HepG2 (cell line): ENCODE results near the gene NT5C3B. TPM values are rescaled to one million over a fixed set of nuclear protein-coding genes. Genes with fewer than 3 reads are reported as not detected.
A peak's percentile ranks its signal among the peaks of the same experiment; 100 is the strongest.

Experiments used
- ATAC-seq: fragments of 200-7000 bp; cut with Tn5 transposase; 3 replicates; pipeline ENCODE4 v1.9.1; 2020; ENCODE audit warnings: mild to moderate bottlenecking, moderate library complexity
- BruUV-seq: library from RNA; stranded (reverse); fragments of 400-500 nt; replicated peaks from 2 replicates; lab custom pipeline; 2021; lab: Mats Ljungman, UMichigan
- CTCF ChIA-PET: fragments of 300-600 bp; formaldehyde crosslinking; extraction: SDS; loops from one replicate; lab custom pipeline; 2021; ENCODE audit warnings: low total read pairs, inconsistent platforms, low intra/inter-chr PET ratio; lab: Yijun Ruan, JAX
- POLR2A ChIA-PET: fragments of 350-600 bp; sonication (Branson Sonifier 250); formaldehyde crosslinking; loops from one replicate; lab custom pipeline; 2020; ENCODE audit warnings: antibody characterized with exemption, inconsistent platforms; lab: Yijun Ruan, JAX
- DNase-seq: peaks from one replicate; pipeline ENCODE4 v3.0.0-alpha.2; 2015; ENCODE audit warnings: low spot score
- FAIRE-seq: peaks from 3 replicates; lab custom pipeline; 2011; peaks lifted over from hg19 to GRCh38; lab: Jason Lieb, UNC
- H2AFZ ChIP-seq: one replicate; pipeline ENCODE4 v1.6.1; 2011; ENCODE audit warnings: low read length, inconsistent platforms
- H3K27ac ChIP-seq: fragments of 300-600 bp; 3 replicates; pipeline ENCODE4 v1.8.0; 2011; ENCODE audit warnings: mixed run types, mild to moderate bottlenecking, mixed read lengths, low read length, inconsistent platforms; ENCODE audit not compliant: insufficient read depth; ENCODE audit errors: extremely low read length
- H3K27me3 ChIP-seq, 2 experiments: fragments of 200-600 bp in 1 of 2; 2 replicates in 1 of 2; 3 replicates in 1 of 2; pipeline versions ENCODE4 v1.6.0 to v1.8.0; 2011; ENCODE audit warnings: low read length in 2 of 2, mild to moderate bottlenecking in 2 of 2, moderate library complexity in 2 of 2, inconsistent platforms in 1 of 2; ENCODE audit not compliant: insufficient read depth in 2 of 2, control insufficient read depth in 1 of 2
- H3K36me3 ChIP-seq, 2 experiments: fragments of 200-600 bp in 1 of 2; replicated peaks in 1 of 2; 2 replicates in 1 of 2; 3 replicates in 1 of 2; pipeline versions ENCODE4 v1.5.1 to v1.8.0; 2011; ENCODE audit warnings: low read length in 2 of 2, inconsistent platforms in 1 of 2; ENCODE audit not compliant: insufficient read depth in 2 of 2, control insufficient read depth in 1 of 2
- H3K4me1 ChIP-seq: 2 replicates; pipeline ENCODE4 v1.5.1; 2012; ENCODE audit warnings: low read length, inconsistent platforms; ENCODE audit not compliant: insufficient read depth
- H3K4me2 ChIP-seq: 2 replicates; pipeline ENCODE4 v1.6.0; 2011; ENCODE audit warnings: low read depth, low read length, inconsistent platforms
- H3K4me3 ChIP-seq, 3 experiments: fragments of 200-600 bp in 1 of 3; sonication (generic), shearing (Covaris generic) in 1 of 3; replicated peaks in 1 of 3; 2 replicates each; pipeline ENCODE4 v1.5.1; 2011 to 2016; ENCODE audit warnings: low read length in 3 of 3, inconsistent platforms in 2 of 3, low read depth in 2 of 3, mild to moderate bottlenecking in 2 of 3, control low read depth in 1 of 3, mixed read lengths in 1 of 3; ENCODE audit not compliant: insufficient read depth in 1 of 3
- H3K79me2 ChIP-seq: one replicate; pipeline ENCODE4 v1.6.1; 2011; ENCODE audit warnings: low read length, inconsistent platforms; ENCODE audit not compliant: insufficient read depth
- H3K9ac ChIP-seq: 2 replicates; pipeline ENCODE4 v1.6.0; 2011; ENCODE audit warnings: mild to moderate bottlenecking, low read depth, low read length, inconsistent platforms; ENCODE audit not compliant: insufficient read depth
- H3K9me3 ChIP-seq: 2 replicates; pipeline ENCODE4 v1.5.1; 2012; ENCODE audit warnings: mild to moderate bottlenecking, low read length
- H4K20me1 ChIP-seq: 2 replicates; pipeline ENCODE4 v1.6.0; 2011; ENCODE audit warnings: inconsistent platforms, mild to moderate bottlenecking, low read length, moderate library complexity; ENCODE audit not compliant: insufficient read depth
- FOXC1 ChIP-seq: sonication (generic); formaldehyde crosslinking; IDR thresholded peaks from 2 replicates; pipeline ENCODE4 v1.8.0; 2022; ENCODE audit warnings: mild to moderate bottlenecking, missing genetic modification reagents, borderline replicate concordance
- GATA4 ChIP-seq: sonication (generic); IDR thresholded peaks from 2 replicates; pipeline ENCODE4 v1.6.1; 2016; ENCODE audit warnings: antibody characterized with exemption, low read depth, borderline replicate concordance
- ZC3H4 ChIP-seq: sonication (generic); formaldehyde crosslinking; IDR thresholded peaks from 2 replicates; pipeline ENCODE4 v1.4.0; 2020; ENCODE audit warnings: missing genetic modification reagents, borderline replicate concordance
- ZMYM4 ChIP-seq: sonication (generic); formaldehyde crosslinking; IDR thresholded peaks from 2 replicates; pipeline ENCODE4 v1.8.1; 2023; ENCODE audit warnings: mild to moderate bottlenecking, missing genetic modification reagents
- WGBS: methylation state at CpG from one replicate; pipeline ENCODE4 v1.1.6; 2017; ENCODE audit warnings: low lambda C conversion rate; 5-methylcytosine and 5-hydroxymethylcytosine counted together
- in situ Hi-C: cut with HindIII; loops from 2 replicates; pipeline ENCODE4 v1.10.0; 2017; ENCODE audit warnings: low pct_unique_long_range_greater_than_20kb; ENCODE audit not compliant: extremely low pct_ligation_motif_present
- intact Hi-C: fragments of 100-400 bp; cut with micrococcal nuclease; formaldehyde crosslinking; loops from one replicate; pipeline ENCODE4 v1.10.0; 2022; ENCODE audit not compliant: unreplicated experiment
- polyA plus RNA-seq, 8 experiments: library from polyadenylated mRNA; depleted of rRNA in 3 of 8; stranded (reverse) in 7 of 8; unstranded in 1 of 8; fragments of >200 nt; fragmentation: Illumina TruSeq in 4 of 8; extraction: Trizol in 4 of 8; gene quantifications; 2 replicates each; pipeline versions ENCODE4 v1.2.1 to v1.2.3, GENCODE V29; 2011 to 2016; ENCODE audit warnings: low read depth in 4 of 8, missing spikeins in 1 of 8, mixed read lengths in 1 of 8; ENCODE audit not compliant: insufficient read depth in 1 of 8
- total RNA-seq, 5 experiments: library from RNA; depleted of rRNA; stranded (reverse); fragments of >200 nt; fragmentation: Illumina TruSeq; extraction: Trizol; gene quantifications; 2 replicates each; pipeline ENCODE4 v1.2.3, GENCODE V29; 2016; ENCODE audit warnings: low read depth in 1 of 5
- TF ChIP-seq, protein P1 (sequence below): sonication (generic); formaldehyde crosslinking; IDR thresholded peaks from 2 replicates; pipeline ENCODE4 v1.5.0; 2020; ENCODE audit warnings: mild to moderate bottlenecking, missing genetic modification reagents, borderline replicate concordance
- TF ChIP-seq, protein P2 (sequence below): sonication (generic); formaldehyde crosslinking; IDR thresholded peaks from 2 replicates; pipeline ENCODE4 v1.4.0; 2020; ENCODE audit warnings: missing genetic modification reagents

Gene NT5C3B
- total and polyA plus RNA-seq, 2 of the 13 experiments (the other 11 are each of a cell fraction or from before 2014, with no cell fraction given) = 104 to 126 TPM

DNA sequence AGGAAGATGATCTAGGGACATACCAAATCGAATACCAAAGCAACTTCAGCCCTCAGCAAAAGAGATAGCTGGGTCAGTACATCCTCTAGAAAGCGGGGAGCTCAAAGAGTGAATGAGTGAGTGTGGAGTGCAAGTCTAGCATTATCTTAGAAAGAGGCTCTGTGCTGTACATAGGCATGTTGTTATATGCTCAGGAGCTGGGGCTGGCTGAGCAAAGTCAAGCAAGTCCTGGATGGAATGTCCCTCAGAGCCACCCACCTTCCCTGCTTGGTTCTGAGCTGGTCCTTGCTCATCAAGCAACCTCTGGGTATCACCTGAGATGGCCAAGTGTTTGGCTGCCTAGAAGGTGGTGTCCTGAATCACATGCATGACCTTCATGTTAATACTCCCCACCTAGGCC lies 34.1 kb upstream of the NT5C3B start:
- Histone ChIP-seq H3K79me2 (no peaks in the 10 kb centered on the region), H3K27ac (peak overlapping the region; percentile 24), H3K4me2 (no peak overlapping the region), H3K27me3 (no peaks in the 10 kb centered on the region), H4K20me1 (no peaks in the 10 kb centered on the region), H3K4me1 (peaks cover 65% of the 10 kb centered on the region), H2AFZ (no peak overlapping the region), H3K36me3 (peaks cover 27 to 52% of the 10 kb centered on the region in 2 experiments), H3K9ac (no peak overlapping the region), H3K4me3 (no peak overlapping the region), H3K9me3 (no peaks in the 10 kb centered on the region)
- intact Hi-C loops (no loop called here), in situ Hi-C loops (no loop called here)
- ATAC-seq = no peak
- WGBS = 76% methylated on average over 2 of the region's 2 CpGs
- FAIRE-seq = no peak
- ChIA-PET POLR2A (interaction anchor here (0.6 to 1.2 kb wide), 4 partner anchors 9 to 182 kb away, joined by 3 to 4 read pairs (median 3); partner anchors contain the start of gene EIF1), CTCF (no interaction called here)
- TF ChIP-seq FOXC1 (CRISPR knock-in tag) (0 out of 2 replicates have a peak, but pooled peaks have one; percentile 9), GATA4 (no peak)
- no peak for DNase-seq
- no TSS peak for BruUV-seq

DNA sequence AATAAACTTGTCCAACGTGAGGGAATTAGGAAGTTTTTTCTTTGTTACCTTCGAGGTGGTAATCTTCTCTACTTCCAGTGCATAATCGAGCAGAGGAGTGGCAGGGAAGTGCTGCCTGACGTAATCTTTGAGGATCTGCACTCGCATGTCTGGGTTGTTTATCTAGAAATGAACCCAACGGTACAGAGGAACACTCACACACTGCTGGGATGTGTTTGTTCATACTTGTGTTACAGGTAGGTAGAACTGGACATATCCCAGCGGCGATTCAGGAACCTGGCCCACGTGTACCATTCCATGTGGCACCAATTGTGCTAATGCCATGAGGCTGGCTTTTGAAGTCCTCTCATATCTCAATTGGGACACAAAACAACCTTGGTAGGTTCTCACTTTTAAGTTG lies 33.4 kb upstream of the NT5C3B start:
- Histone ChIP-seq H3K79me2 (peaks cover 6% of the 10 kb centered on the region), H3K27ac (peak overlapping the region; percentile 2), H2AFZ (no peak overlapping the region), H3K4me3 (no peak overlapping the region), H3K4me2 (no peak overlapping the region), H3K9me3 (no peaks in the 10 kb centered on the region), H3K27me3 (no peaks in the 10 kb centered on the region; a peak in 1 of 5 replicates), H3K4me1 (peaks cover 59% of the 10 kb centered on the region), H4K20me1 (no peaks in the 10 kb centered on the region), H3K36me3 (peaks cover 25 to 48% of the 10 kb centered on the region in 2 experiments), H3K9ac (no peak overlapping the region)
- 60% methylated on average over 9 of the region's 9 CpGs for WGBS
- DNase-seq (no peak), FAIRE-seq (peak; percentile 28), ATAC-seq (no peak)
- ChIA-PET CTCF (no interaction called here), POLR2A (interaction anchor here (0.6 to 1.1 kb wide), 3 partner anchors 21 to 181 kb away, joined by 3 to 4 read pairs (median 3); partner anchors contain the start of gene EIF1)
- intact Hi-C loops = loop anchor here (5.0 to 10.0 kb wide), 2 partner anchors 38 to 55 kb away; partner anchors contain the start of genes FKBP10 and P3H4
- in situ Hi-C loops = no loop called here
- BruUV-seq = no TSS peak
- peak; percentile 28; the same call in 1 of the 2 replicates for TF ChIP-seq ZMYM4 (CRISPR knock-in tag)
- TF ChIP-seq, protein P1, sequence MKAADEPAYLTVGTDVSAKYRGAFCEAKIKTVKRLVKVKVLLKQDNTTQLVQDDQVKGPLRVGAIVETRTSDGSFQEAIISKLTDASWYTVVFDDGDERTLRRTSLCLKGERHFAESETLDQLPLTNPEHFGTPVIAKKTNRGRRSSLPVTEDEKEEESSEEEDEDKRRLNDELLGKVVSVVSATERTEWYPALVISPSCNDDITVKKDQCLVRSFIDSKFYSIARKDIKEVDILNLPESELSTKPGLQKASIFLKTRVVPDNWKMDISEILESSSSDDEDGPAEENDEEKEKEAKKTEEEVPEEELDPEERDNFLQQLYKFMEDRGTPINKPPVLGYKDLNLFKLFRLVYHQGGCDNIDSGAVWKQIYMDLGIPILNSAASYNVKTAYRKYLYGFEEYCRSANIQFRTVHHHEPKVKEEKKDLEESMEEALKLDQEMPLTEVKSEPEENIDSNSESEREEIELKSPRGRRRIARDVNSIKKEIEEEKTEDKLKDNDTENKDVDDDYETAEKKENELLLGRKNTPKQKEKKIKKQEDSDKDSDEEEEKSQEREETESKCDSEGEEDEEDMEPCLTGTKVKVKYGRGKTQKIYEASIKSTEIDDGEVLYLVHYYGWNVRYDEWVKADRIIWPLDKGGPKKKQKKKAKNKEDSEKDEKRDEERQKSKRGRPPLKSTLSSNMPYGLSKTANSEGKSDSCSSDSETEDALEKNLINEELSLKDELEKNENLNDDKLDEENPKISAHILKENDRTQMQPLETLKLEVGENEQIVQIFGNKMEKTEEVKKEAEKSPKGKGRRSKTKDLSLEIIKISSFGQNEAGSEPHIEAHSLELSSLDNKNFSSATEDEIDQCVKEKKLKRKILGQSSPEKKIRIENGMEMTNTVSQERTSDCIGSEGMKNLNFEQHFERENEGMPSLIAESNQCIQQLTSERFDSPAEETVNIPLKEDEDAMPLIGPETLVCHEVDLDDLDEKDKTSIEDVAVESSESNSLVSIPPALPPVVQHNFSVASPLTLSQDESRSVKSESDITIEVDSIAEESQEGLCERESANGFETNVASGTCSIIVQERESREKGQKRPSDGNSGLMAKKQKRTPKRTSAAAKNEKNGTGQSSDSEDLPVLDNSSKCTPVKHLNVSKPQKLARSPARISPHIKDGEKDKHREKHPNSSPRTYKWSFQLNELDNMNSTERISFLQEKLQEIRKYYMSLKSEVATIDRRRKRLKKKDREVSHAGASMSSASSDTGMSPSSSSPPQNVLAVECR (CRISPR knock-in tag) = peak; percentile 49; the same call in 1 of the 2 replicates
- TF ChIP-seq, protein P2, sequence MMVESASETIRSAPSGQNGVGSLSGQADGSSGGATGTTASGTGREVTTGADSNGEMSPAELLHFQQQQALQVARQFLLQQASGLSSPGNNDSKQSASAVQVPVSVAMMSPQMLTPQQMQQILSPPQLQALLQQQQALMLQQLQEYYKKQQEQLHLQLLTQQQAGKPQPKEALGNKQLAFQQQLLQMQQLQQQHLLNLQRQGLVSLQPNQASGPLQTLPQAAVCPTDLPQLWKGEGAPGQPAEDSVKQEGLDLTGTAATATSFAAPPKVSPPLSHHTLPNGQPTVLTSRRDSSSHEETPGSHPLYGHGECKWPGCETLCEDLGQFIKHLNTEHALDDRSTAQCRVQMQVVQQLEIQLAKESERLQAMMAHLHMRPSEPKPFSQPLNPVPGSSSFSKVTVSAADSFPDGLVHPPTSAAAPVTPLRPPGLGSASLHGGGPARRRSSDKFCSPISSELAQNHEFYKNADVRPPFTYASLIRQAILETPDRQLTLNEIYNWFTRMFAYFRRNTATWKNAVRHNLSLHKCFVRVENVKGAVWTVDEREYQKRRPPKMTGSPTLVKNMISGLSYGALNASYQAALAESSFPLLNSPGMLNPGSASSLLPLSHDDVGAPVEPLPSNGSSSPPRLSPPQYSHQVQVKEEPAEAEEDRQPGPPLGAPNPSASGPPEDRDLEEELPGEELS (CRISPR knock-in tag) = 0 out of 2 replicates have a peak, but pooled peaks have one; percentile 18
- no peak for TF ChIP-seq ZC3H4
